Loucy (cell line): ENCODE measurements around the gene FOXB2.

ENCODE experiments used
- H2AFZ ChIP-seq: fragments of 200-600 bp; sonication (generic); 2 replicates; pipeline ENCODE4 v1.6.0; 2016; ENCODE audit warnings: antibody characterized with exemption, mild to moderate bottlenecking, low read length, moderate library complexity
- H3F3A ChIP-seq: fragments of 200-600 bp; 2 replicates; pipeline ENCODE4 v1.6.0; 2016; ENCODE audit warnings: antibody characterized with exemption, low read depth, mild to moderate bottlenecking
- H3K27me3 ChIP-seq: fragments of 200-600 bp; sonication (generic); 2 replicates; pipeline ENCODE4 v1.6.1; 2014; ENCODE audit warnings: low read length, mild to moderate bottlenecking; ENCODE audit not compliant: insufficient read depth, poor library complexity, severe bottlenecking
- H3K36me3 ChIP-seq: fragments of 200-600 bp; sonication (generic); 2 replicates; pipeline ENCODE4 v1.6.1; 2016; ENCODE audit warnings: low read length; ENCODE audit not compliant: insufficient read depth
- H3K4me1 ChIP-seq: fragments of 200-600 bp; sonication (generic); 2 replicates; pipeline ENCODE4 v1.5.1; 2014; ENCODE audit warnings: low read length, mild to moderate bottlenecking; ENCODE audit not compliant: insufficient read depth, poor library complexity, severe bottlenecking
- H3K4me2 ChIP-seq: fragments of 200-600 bp; sonication (generic); 2 replicates; pipeline ENCODE4 v1.6.0; 2014; ENCODE audit warnings: antibody characterized with exemption, low read length, low read depth, mild to moderate bottlenecking; ENCODE audit not compliant: poor library complexity, severe bottlenecking
- H3K4me3 ChIP-seq: fragments of 200-600 bp; sonication (generic); 2 replicates; pipeline ENCODE4 v1.5.1; 2014; ENCODE audit warnings: low read length, mild to moderate bottlenecking, mixed read lengths; ENCODE audit not compliant: poor library complexity, severe bottlenecking
- H3K79me2 ChIP-seq: fragments of 200-600 bp; sonication (generic); 2 replicates; pipeline ENCODE4 v1.6.1; 2014; ENCODE audit warnings: low read length; ENCODE audit not compliant: insufficient read depth
- H3K9ac ChIP-seq: fragments of 200-600 bp; sonication (generic); 2 replicates; pipeline ENCODE4 v1.6.0; 2014; ENCODE audit warnings: mild to moderate bottlenecking, low read depth, low read length, moderate library complexity; ENCODE audit not compliant: poor library complexity, severe bottlenecking
- H3K9me2 ChIP-seq: fragments of 200-600 bp; sonication (generic); replicated peaks from 2 replicates; pipeline ENCODE4 v1.6.1; 2016; ENCODE audit warnings: low read depth, low read length, mixed read lengths
- H3K9me3 ChIP-seq: fragments of 200-600 bp; sonication (generic); 2 replicates; pipeline ENCODE4 v1.6.1; 2014; ENCODE audit warnings: mild to moderate bottlenecking, antibody characterized with exemption, low read length, low read depth; ENCODE audit not compliant: insufficient read depth
- H4K20me1 ChIP-seq: fragments of 200-600 bp; sonication (generic); 2 replicates; pipeline ENCODE4 v1.6.0; 2014; ENCODE audit warnings: antibody characterized with exemption, low read length, mild to moderate bottlenecking; ENCODE audit not compliant: insufficient read depth, poor library complexity, severe bottlenecking
- EZH2phosphoT487 ChIP-seq: fragments of 200-600 bp; IDR thresholded peaks from 2 replicates; pipeline ENCODE4 v1.6.1; 2018; ENCODE audit warnings: antibody characterized with exemption, mild to moderate bottlenecking, moderate library complexity, borderline replicate concordance
- TF ChIP-seq, protein P1 (sequence below): fragments of 200-600 bp; sonication (generic); conservative IDR thresholded peaks from 2 replicates; pipeline ENCODE4 v1.5.1; 2014; ENCODE audit warnings: mild to moderate bottlenecking, antibody characterized with exemption, low read length

Gene FOXB2

DNA sequence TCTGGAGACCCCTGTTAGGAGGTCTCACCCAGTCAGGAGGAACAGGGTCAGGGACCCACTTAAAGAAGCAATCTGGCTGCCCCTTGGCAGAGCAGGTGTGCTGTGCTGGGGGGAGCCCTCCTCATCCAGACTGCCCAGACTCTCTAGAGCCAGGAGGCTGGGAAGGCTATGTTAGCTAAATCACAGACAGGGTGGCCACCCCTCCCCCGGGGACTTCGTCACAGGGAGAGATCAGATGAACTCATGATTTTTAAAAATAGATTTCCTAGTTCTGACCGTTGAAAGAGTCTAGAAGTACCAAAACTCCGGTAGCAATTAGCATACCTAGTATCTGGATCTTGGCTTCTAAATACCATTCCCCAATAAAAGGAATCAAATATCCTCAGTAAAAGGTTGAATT is 35.0 kb upstream of the FOXB2 start:
- Histone ChIP-seq H3K4me3 (no peak overlapping the region), H4K20me1 (no peaks in the 10 kb centered on the region), H3K4me1 (no peaks in the 10 kb centered on the region), H3K79me2 (no peaks in the 10 kb centered on the region), H3K36me3 (no peaks in the 10 kb centered on the region), H3K9ac (no peak overlapping the region), H3K9me3 (no peaks in the 10 kb centered on the region), H3K9me2 (no peaks in the 10 kb centered on the region), H3F3A (no peaks in the 10 kb centered on the region), H2AFZ (no peak overlapping the region), H3K27me3 (no peaks in the 10 kb centered on the region), H3K4me2 (no peak overlapping the region)
- TF ChIP-seq, protein P1, sequence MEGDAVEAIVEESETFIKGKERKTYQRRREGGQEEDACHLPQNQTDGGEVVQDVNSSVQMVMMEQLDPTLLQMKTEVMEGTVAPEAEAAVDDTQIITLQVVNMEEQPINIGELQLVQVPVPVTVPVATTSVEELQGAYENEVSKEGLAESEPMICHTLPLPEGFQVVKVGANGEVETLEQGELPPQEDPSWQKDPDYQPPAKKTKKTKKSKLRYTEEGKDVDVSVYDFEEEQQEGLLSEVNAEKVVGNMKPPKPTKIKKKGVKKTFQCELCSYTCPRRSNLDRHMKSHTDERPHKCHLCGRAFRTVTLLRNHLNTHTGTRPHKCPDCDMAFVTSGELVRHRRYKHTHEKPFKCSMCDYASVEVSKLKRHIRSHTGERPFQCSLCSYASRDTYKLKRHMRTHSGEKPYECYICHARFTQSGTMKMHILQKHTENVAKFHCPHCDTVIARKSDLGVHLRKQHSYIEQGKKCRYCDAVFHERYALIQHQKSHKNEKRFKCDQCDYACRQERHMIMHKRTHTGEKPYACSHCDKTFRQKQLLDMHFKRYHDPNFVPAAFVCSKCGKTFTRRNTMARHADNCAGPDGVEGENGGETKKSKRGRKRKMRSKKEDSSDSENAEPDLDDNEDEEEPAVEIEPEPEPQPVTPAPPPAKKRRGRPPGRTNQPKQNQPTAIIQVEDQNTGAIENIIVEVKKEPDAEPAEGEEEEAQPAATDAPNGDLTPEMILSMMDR = no peak
- no peak for TF ChIP-seq EZH2phosphoT487

DNA sequence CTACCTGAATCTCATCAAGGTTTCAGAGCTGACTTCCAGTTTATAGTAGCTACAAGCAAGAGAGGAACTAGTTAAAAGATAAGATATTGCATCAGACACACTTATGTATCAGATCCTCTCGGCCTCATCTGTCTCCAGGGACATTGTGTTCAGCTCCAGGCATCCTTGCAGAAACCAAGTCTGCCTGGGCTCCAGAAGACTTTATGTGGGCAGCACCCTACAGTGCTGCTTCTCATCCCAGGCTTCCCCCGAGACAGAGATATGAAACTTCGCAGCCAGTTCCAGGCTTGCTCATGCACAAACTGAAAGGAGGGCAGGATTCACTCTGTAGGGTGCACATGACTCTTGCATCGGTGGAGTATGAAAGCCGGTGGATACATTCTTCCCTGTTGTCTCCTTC is 33.9 kb upstream of the FOXB2 start:
- Histone ChIP-seq H3K27me3 (no peaks in the 10 kb centered on the region), H3K36me3 (no peaks in the 10 kb centered on the region), H3K79me2 (no peaks in the 10 kb centered on the region), H3K9me2 (no peaks in the 10 kb centered on the region), H3F3A (no peaks in the 10 kb centered on the region), H3K4me3 (no peak overlapping the region), H3K4me2 (no peak overlapping the region), H2AFZ (no peak overlapping the region), H4K20me1 (no peaks in the 10 kb centered on the region), H3K9me3 (no peaks in the 10 kb centered on the region), H3K9ac (no peak overlapping the region), H3K4me1 (no peaks in the 10 kb centered on the region)
- TF ChIP-seq, protein P1 = no peak

DNA sequence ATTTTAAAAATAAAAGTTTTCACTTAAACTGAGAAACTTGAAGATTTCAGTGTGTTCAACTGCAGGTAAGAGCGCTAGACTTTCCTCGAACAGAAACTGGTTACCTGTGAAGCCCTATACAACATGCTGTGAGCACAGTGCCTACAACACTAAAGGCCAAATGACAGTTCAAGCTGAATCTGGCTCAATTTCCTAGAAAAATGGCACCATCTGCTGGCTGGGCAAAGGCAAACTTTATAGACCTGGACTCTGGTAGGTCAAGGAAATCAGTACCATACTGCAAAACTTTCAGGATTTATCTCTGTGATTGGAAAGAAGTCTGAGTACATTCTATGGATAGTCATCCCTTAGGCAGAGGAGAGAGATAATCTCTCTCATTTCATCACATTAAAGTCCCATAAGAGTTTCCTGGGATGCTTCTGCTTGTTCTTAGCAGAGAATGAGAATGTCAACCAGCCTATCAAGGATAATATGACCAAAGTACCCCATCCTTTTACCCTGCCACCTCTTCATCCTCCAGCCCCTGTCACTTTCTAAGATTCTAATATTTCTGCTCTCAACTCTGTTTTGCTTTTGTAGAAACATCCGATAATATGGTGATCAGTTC is 31.8 kb upstream of the FOXB2 start:
- H3K79me2 ChIP-seq = no peaks in the 10 kb centered on the region
- no peak overlapping the region for H3K9ac ChIP-seq
- H3K9me2 ChIP-seq = no peaks in the 10 kb centered on the region
- H3F3A ChIP-seq = no peaks in the 10 kb centered on the region
- H3K36me3 ChIP-seq = no peaks in the 10 kb centered on the region
- H4K20me1 ChIP-seq = no peaks in the 10 kb centered on the region
- H2AFZ ChIP-seq = no peak overlapping the region
- no peak overlapping the region for H3K4me2 ChIP-seq
- H3K9me3 ChIP-seq = no peaks in the 10 kb centered on the region
- H3K27me3 ChIP-seq = no peaks in the 10 kb centered on the region
- H3K4me1 ChIP-seq = no peaks in the 10 kb centered on the region
- TF ChIP-seq, protein P1 = peak; percentile 78
- TF ChIP-seq EZH2phosphoT487 = no peak
- no peak overlapping the region for H3K4me3 ChIP-seq
